Neural cell (in vitro differentiated cells): ENCODE results near the gene FOXK2.

ENCODE experiments used
- CTCF ChIP-seq: fragments of 450-650 bp; IDR thresholded peaks from 2 replicates; pipeline ENCODE4 v1.5.1; 2014; ENCODE audit warnings: antibody characterized with exemption, mild to moderate bottlenecking, moderate library complexity; ENCODE audit not compliant: poor library complexity, severe bottlenecking
- EP300 ChIP-seq: fragments of 450-650 bp; conservative IDR thresholded peaks from 2 replicates; pipeline ENCODE4 v1.6.1; 2014; ENCODE audit warnings: antibody characterized with exemption, mild to moderate bottlenecking, moderate library complexity; ENCODE audit not compliant: poor library complexity, severe bottlenecking
- EZH2 ChIP-seq: fragments of 200-600, 300-800 bp; shearing (Covaris generic), sonication (generic); IDR thresholded peaks from 2 replicates; pipeline ENCODE4 v1.6.1; 2014; ENCODE audit warnings: antibody characterized with exemption, low read length, borderline replicate concordance, mild to moderate bottlenecking; ENCODE audit not compliant: insufficient read depth, poor library complexity, severe bottlenecking
- POLR2AphosphoS5 ChIP-seq: IDR thresholded peaks from 2 replicates; pipeline ENCODE4 v1.6.1; 2012
- RAD21 ChIP-seq: fragments of 450-650 bp; conservative IDR thresholded peaks from 2 replicates; pipeline ENCODE4 v1.6.1; 2014; ENCODE audit warnings: antibody characterized with exemption, mild to moderate bottlenecking, moderate library complexity
- REST ChIP-seq: IDR thresholded peaks from 2 replicates; pipeline ENCODE4 v1.6.1; 2012; ENCODE audit warnings: borderline replicate concordance
- SMC3 ChIP-seq: fragments of 450-650 bp; conservative IDR thresholded peaks from 2 replicates; pipeline ENCODE4 v1.6.1; 2014; ENCODE audit warnings: antibody characterized with exemption, mild to moderate bottlenecking, moderate library complexity; ENCODE audit not compliant: poor library complexity
- TAF1 ChIP-seq: IDR thresholded peaks from 2 replicates; pipeline ENCODE4 v1.6.1; 2012; ENCODE audit warnings: low read depth

- TF ChIP-seq EP300 = no peak
- TF ChIP-seq CTCF = no peak
- TF ChIP-seq POLR2AphosphoS5 = no peak
- TF ChIP-seq REST = no peak
- no peak for TF ChIP-seq RAD21
- no peak for TF ChIP-seq TAF1
- TF ChIP-seq EZH2 = no peak
- TF ChIP-seq SMC3 = no peak
These were observed 43.8 kb downstream of the FOXK2 start for GRCh38 chr17:82563318-82563717.
